Small intestine (tissue), 7 donors: Measurements from ENCODE around the gene NOG. TPM values are rescaled to one million over a fixed set of nuclear protein-coding genes. Genes with fewer than 3 reads are reported as not detected.

Experiments used
- DNase-seq, 2 donors: peaks; one replicate each; pipeline versions ENCODE4 v3.0.0 to v3.0.0-alpha.2; 2013
- FAIRE-seq: peaks from 2 replicates; lab custom pipeline; 2012; peaks lifted over from hg19 to GRCh38; lab: Jason Lieb, UNC
- H3K27ac ChIP-seq, 3 donors: one replicate each; pipeline ENCODE4 v1.5.1; 2013; ENCODE audit warnings: low read length in 2 of 3, mild to moderate bottlenecking in 2 of 3, control low read depth in 1 of 3, inconsistent platforms in 1 of 3, low read depth in 1 of 3, moderate library complexity in 1 of 3
- H3K27me3 ChIP-seq, 3 donors: one replicate each; pipeline ENCODE4 v1.6.1; 2013; ENCODE audit warnings: low read length in 3 of 3, inconsistent platforms in 1 of 3; ENCODE audit not compliant: control insufficient read depth in 3 of 3, insufficient read depth in 3 of 3
- H3K36me3 ChIP-seq, 3 donors: one replicate each; pipeline ENCODE4 v1.6.1; 2013; ENCODE audit warnings: low read length in 3 of 3, inconsistent platforms in 1 of 3, low read depth in 1 of 3, mild to moderate bottlenecking in 1 of 3, moderate library complexity in 1 of 3; ENCODE audit not compliant: control insufficient read depth in 3 of 3, insufficient read depth in 2 of 3
- H3K4me1 ChIP-seq, 3 donors: one replicate each; pipeline ENCODE4 v1.6.1; 2013; ENCODE audit warnings: low read length in 2 of 3, inconsistent platforms in 1 of 3, low read depth in 1 of 3, mild to moderate bottlenecking in 1 of 3, moderate library complexity in 1 of 3; ENCODE audit not compliant: control insufficient read depth in 3 of 3, insufficient read depth in 2 of 3
- H3K4me3 ChIP-seq, 3 donors: one replicate each; pipeline ENCODE4 v1.5.1; 2013; ENCODE audit warnings: low read length in 3 of 3, control low read depth in 1 of 3, inconsistent platforms in 1 of 3, low read depth in 1 of 3, mild to moderate bottlenecking in 1 of 3, moderate library complexity in 1 of 3
- H3K9me3 ChIP-seq, 2 donors: one replicate each; pipeline ENCODE4 v1.6.1; 2013; ENCODE audit warnings: low read depth in 1 of 2, low read length in 1 of 2; ENCODE audit not compliant: control insufficient read depth in 2 of 2, insufficient read depth in 1 of 2
- WGBS, 3 donors: extraction: QIAGEN DNeasy Blood & Tissue Kit; methylation state at CpG; one replicate each; pipeline ENCODE4 v1.1.7; 2013; 5-methylcytosine and 5-hydroxymethylcytosine counted together
- polyA plus RNA-seq, 4 donors: library from polyadenylated mRNA; stranded (reverse) in 3 of 4; unstranded in 1 of 4; fragments of 200-250 nt in 3 of 4; fragments of 120-200 nt in 1 of 4; gene quantifications; one replicate each; pipeline versions ENCODE4 v1.2.1 to v1.2.3, GENCODE V29; 2013
- donor health status: healthy with polysubstance abuse.
- donor health status: control.
- donor health status: control.
- donor health status: Bipolar disorder and iron deficiency.
- donor health status: healthy.

NOG gene
- polyA plus RNA-seq, 4 donors = 0.79 to 1.5 TPM; not detected in 2

GRCh38 chr17:56635641-56636040 is 42.1 kb downstream of the NOG start:
- H3K4me1 ChIP-seq = no peaks in the 10 kb centered on the region
- peaks cover 0 to 8% (median 0%) of the 10 kb centered on the region in 3 donors for H3K27me3 ChIP-seq
- H3K36me3 ChIP-seq = no peaks in the 10 kb centered on the region
- WGBS, 3 donors = 45 to 78% (median 52%) methylated on average over 1 of the region's 1 CpG
- FAIRE-seq (no peak), DNase-seq (no peak)
- no peak overlapping the region for H3K4me3 ChIP-seq
- H3K9me3 ChIP-seq = no peaks in the 10 kb centered on the region
- H3K27ac ChIP-seq = no peak overlapping the region

GRCh38 chr17:56636265-56636664 is 42.8 kb downstream of the NOG start:
- H3K36me3 ChIP-seq = no peaks in the 10 kb centered on the region
- 27 to 57% (median 48%) methylated on average over 3 of the region's 3 CpGs for WGBS, 3 donors
- DNase-seq (no peak), FAIRE-seq (no peak)
- no peaks in the 10 kb centered on the region for H3K4me1 ChIP-seq
- no peaks in the 10 kb centered on the region for H3K9me3 ChIP-seq
- H3K27me3 ChIP-seq = peaks cover 0 to 11% (median 0%) of the 10 kb centered on the region in 3 donors
- no peak overlapping the region for H3K27ac ChIP-seq
- H3K4me3 ChIP-seq = no peak overlapping the region

GRCh38 chr17:56637254-56637653 is 43.8 kb downstream of the NOG start:
- Histone ChIP-seq H3K4me1 (no peaks in the 10 kb centered on the region), H3K36me3 (no peaks in the 10 kb centered on the region), H3K27me3 (peaks cover 0 to 11% (median 2%) of the 10 kb centered on the region in 3 donors), H3K27ac (no peak overlapping the region), H3K9me3 (no peaks in the 10 kb centered on the region), H3K4me3 (no peak overlapping the region)
- FAIRE-seq (no peak), DNase-seq (no peak)
- WGBS, 3 donors = 85 to 88% (median 87%) methylated on average over 8 of the region's 8 CpGs

- H3K27ac ChIP-seq = no peak overlapping the region
- no peaks in the 10 kb centered on the region for H3K4me1 ChIP-seq
- WGBS, 3 donors = 63 to 69% (median 65%) methylated on average over 11 of the region's 11 CpGs
- no peaks in the 10 kb centered on the region for H3K9me3 ChIP-seq
- no peak overlapping the region for H3K4me3 ChIP-seq
- H3K27me3 ChIP-seq = peaks cover 0 to 11% (median 2%) of the 10 kb centered on the region in 3 donors
- DNase-seq = no peak
- no peak for FAIRE-seq
- H3K36me3 ChIP-seq = no peaks in the 10 kb centered on the region
Observed at GRCh38 chr17:56638591-56639051, 45.1 kb downstream of the NOG start.

- FAIRE-seq = no peak
- peaks cover 0 to 11% (median 2%) of the 10 kb centered on the region in 3 donors for H3K27me3 ChIP-seq
- H3K36me3 ChIP-seq = no peaks in the 10 kb centered on the region
- 64 to 73% (median 68%) methylated on average over 6 of the region's 6 CpGs for WGBS, 3 donors
- no peaks in the 10 kb centered on the region for H3K4me1 ChIP-seq
- no peaks in the 10 kb centered on the region for H3K9me3 ChIP-seq
- H3K27ac ChIP-seq = no peak overlapping the region
- DNase-seq = no peak
- no peak overlapping the region for H3K4me3 ChIP-seq
Observed at GRCh38 chr17:56639517-56639916, 46.0 kb downstream of the NOG start.

DNA sequence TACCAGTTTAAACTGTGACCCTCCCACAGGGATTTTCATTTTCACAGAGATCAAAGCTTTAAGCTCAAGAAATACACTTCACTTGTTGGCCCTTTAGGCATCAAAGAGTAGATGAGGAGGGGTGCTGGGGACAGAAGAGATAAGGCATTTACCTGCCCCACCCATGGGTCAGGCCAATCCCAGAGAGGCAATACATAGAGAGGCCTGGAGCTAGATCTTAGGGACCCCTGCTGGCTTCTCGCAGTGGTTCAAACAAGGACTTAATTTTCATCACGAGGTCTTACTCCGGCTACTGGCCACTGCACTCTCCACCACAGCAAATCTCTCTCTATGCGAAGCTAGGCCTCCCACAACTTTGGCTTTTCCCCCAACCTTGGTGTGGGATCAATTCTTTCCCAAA is 46.6 kb downstream of the NOG start:
- no peaks in the 10 kb centered on the region for H3K9me3 ChIP-seq
- H3K4me1 ChIP-seq = no peaks in the 10 kb centered on the region
- H3K27ac ChIP-seq = no peak overlapping the region
- FAIRE-seq = no peak
- H3K27me3 ChIP-seq = peaks cover 0 to 11% (median 2%) of the 10 kb centered on the region in 3 donors
- no peak overlapping the region for H3K4me3 ChIP-seq
- 70 to 77% (median 73%) methylated on average over 4 of the region's 4 CpGs for WGBS, 3 donors
- no peaks in the 10 kb centered on the region for H3K36me3 ChIP-seq
- no peak for DNase-seq

GRCh38 chr17:56641373-56641772 is 47.9 kb downstream of the NOG start:
- peaks cover 0 to 11% (median 2%) of the 10 kb centered on the region in 3 donors for H3K27me3 ChIP-seq
- H3K27ac ChIP-seq = no peak overlapping the region
- no peak overlapping the region for H3K4me3 ChIP-seq
- FAIRE-seq (no peak), DNase-seq (no peak)
- no peaks in the 10 kb centered on the region for H3K36me3 ChIP-seq
- H3K4me1 ChIP-seq = no peaks in the 10 kb centered on the region
- H3K9me3 ChIP-seq = no peaks in the 10 kb centered on the region

DNA sequence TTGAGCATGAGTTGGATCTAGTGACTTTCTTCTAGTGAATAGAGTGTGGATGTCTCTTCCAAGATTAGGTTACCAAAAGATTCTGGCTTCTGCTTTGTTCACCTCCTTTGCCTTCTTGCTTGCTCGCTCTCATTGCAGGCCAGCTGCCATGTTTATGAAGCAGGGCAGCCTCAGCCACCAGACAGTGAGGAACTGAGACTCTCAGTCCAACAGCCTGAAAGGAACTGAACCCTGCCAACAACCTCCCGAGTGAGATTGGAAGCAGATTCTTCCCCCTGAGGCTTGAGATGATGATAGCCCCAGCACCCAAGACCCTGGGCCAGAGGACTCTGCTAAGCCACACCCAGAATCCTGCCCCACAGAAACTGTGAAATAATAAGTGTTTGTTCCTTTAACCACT is 48.4 kb downstream of the NOG start:
- H3K36me3 ChIP-seq = no peaks in the 10 kb centered on the region
- H3K27ac ChIP-seq = no peak overlapping the region
- FAIRE-seq = no peak
- no peak for DNase-seq
- H3K9me3 ChIP-seq = no peaks in the 10 kb centered on the region
- H3K27me3 ChIP-seq = peaks cover 0 to 9% (median 2%) of the 10 kb centered on the region in 3 donors
- WGBS, 3 donors = 63 to 66% (median 65%) methylated on average over 2 of the region's 2 CpGs
- no peaks in the 10 kb centered on the region for H3K4me1 ChIP-seq
- no peak overlapping the region for H3K4me3 ChIP-seq

DNA sequence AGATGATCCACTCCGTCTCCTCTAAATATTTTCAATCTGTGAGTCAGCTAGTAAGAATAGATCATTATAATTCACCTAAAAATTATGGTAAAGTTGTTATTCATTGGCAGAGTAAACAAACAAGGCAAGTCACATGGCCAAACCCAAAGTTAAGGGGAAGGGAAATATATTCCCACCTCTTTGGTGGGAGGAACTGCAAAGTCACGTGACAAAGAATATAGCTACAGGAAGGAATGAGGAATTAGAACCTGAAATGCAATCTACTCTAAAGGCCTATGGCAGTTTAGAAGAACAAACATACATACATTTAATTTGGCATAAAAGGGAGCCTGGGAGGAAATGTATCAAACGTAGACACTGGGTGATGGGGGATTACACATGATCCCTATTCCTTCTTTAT is 48.9 kb downstream of the NOG start:
- no peak for FAIRE-seq
- Histone ChIP-seq H3K4me3 (no peak overlapping the region), H3K4me1 (no peaks in the 10 kb centered on the region), H3K27ac (no peak overlapping the region), H3K9me3 (no peaks in the 10 kb centered on the region), H3K36me3 (no peaks in the 10 kb centered on the region), H3K27me3 (peaks cover 0 to 9% (median 2%) of the 10 kb centered on the region in 3 donors)
- WGBS, 3 donors = 70 to 79% (median 72%) methylated on average over 3 of the region's 3 CpGs
- no peak for DNase-seq
